Right renal pelvis (tissue), 4 donors: ENCODE results near the gene DROSHA. TPM values are rescaled to one million over a fixed set of nuclear protein-coding genes. Genes with fewer than 3 reads are reported as not detected.

Source experiments
- DNase-seq, 4 donors: peaks; one replicate each; pipeline ENCODE4 v3.0.0-alpha.2; 2013; ENCODE audit warnings: low read depth in 4 of 4, low spot score in 3 of 4, missing footprints in 1 of 4
- polyA plus RNA-seq, 4 donors: library from polyadenylated mRNA; unstranded; fragments of 120-200 nt; gene quantifications; one replicate each; pipeline ENCODE4 v1.2.1, GENCODE V29; 2013; ENCODE audit not compliant: insufficient read length in 4 of 4

The DROSHA gene
- polyA plus RNA-seq, 4 donors = 83.9 to 97.9 (median 94.3) TPM

DNA sequence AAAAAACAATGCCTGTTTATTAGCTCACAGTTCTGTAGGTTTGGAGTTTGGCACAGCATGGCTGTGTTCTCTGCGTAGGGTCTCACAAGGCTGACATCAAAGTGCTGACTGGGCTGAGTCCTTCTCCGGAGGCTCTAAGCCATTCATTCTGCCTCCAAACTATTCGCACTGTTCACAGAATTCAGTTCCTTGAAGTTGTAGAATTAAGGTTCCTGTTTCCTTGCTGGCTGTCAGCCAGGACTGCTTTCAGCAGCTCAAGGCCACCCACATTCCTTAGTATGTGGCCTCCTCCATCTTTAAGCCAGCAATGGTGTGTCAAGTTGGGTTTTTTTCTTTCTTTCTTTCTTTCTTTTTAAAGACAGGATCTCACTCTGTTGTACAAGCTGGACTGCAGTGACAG lies 176.6 kb downstream of the DROSHA start:
- no peak for DNase-seq

Other genes with a start within 250 kb of the DROSHA start
- gene C5orf22, start 208 bp upstream of the DROSHA start, polyA plus RNA-seq = 10 to 100 TPM; 23.6 to 40.7 (median 35.3) TPM
- 10 to 100 TPM; 14.9 to 21.5 (median 19.9) TPM for gene PDZD2, start 107.0 kb upstream of the DROSHA start, polyA plus RNA-seq